GM21526 (cell line): ENCODE measurements around the gene ZFHX3.

ENCODE experiments used
- ATAC-seq: cut with Tn5 transposase; IDR thresholded peaks from one replicate; pipeline ENCODE4 v1.9.1; 2021; ENCODE audit warnings: moderate library complexity; ENCODE audit not compliant: unreplicated experiment, low FRiP score

ZFHX3 gene

DNA sequence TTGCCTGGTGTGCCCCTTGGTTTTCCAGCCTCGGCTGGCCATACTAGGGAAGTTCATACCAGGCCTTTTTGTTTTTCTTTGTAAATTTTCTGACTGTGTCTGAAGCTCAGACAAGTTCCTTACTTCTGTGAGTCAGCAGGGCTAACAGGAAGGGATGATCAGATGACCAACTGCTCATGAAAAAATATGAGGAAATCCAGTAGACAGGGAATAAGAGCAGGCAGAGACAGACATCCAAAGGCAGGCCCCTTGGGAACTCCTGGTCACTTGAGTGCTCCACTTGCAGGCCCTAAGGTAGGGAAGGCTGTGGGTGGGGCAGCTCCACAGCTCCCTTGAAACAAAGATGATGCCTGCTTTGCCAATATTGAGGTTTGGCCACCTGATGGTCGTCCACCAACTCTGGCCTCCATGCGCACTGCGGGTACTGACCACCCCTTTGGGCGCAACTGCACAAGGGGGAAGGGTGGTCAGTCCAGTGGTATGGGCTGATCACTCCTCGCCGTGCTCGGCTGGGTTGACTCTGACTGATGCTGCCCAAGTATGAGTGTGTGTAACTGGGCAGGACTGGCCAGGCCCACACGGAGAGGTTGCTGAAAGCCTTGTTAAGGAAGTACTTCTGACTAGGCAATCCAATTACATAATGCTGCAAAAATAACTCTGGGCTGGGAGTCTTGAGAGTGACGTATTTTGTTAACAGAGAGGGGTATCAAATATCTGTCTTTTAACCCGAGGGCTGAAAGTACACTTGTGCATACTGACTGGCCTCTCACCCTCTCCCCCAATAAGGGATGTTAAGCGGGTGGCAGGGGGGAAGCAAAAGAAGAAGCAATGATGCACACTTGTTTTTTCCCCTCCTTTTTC, 20.8 kb upstream of the ZFHX3 start:
- no peak for ATAC-seq

DNA sequence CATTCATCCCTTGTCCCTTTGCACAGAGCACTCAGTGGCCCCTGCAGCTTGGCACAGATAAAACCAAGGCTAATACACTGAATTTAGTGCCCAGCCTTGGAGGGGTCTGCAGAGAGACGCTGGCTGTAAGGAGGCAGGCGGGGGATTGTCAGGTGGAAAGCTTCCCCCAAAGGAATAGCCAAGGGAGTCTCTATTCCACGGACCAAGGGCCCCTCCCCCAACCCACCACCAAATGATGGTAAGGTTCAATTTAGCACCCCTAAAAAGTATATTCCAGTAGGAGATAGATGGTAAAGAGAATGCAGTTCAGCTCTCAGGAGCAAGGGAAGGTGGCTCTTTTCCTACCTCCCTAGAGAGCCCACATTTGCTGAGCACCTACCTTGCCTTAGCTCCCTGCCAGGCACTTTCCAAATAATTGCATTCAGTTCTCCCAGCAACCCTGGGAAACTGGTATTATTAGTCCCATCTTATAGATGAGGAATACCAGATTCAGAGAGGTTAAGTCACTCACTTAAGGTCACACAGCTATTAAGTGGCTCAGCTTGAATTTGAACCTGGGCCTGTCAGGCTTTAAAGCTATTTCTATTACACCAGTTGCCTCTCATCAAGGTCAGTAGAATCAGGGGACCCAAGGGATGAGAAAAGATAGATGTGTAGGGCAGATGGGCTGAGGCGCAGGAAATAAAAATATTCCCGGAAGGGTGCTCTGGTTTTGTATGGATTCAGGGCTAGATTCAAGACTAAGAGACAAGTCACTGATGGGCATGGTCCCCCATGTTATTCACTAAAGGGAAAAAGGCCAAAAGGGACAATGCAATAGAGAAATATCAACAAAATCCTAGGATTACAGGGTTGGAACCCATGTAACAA, 20.0 kb upstream of the ZFHX3 start:
- ATAC-seq = no peak

DNA sequence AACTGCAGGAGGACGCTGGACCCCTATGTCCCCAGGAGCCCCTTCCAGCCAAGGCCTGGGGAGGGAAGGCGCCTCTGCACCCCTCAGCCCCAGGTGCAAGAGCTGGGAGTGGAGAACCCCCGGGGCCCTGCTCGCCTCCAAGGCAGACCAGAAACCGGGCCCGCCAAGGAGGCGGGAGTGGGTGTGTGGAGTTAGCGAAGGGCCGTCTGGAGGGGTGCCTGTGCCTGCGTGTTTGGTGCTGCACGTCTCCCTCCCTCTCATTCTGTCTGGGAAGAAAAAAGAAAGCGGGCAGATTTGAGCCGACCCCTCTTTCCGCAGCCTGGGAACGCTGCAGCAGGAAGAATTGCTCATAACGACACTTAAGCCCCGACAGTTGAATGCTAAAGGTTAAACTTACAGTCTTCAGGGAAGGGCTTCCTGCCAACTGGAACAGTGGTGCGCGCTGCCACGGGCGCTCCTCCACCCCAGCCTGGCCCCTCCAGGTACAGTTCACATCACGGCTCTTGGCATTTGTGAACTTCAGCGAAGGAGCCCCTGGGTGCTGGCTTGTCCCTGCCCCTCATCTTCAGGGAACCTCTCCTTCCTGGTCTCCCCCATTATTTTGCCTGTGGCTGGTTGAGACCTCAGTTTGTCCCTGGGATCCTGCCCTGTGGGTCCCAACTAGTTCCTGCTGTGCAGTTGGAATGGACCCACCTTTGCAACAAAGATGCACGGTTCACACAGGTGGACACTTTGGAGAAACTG, 19.2 kb upstream of the ZFHX3 start:
- ATAC-seq = no peak

DNA sequence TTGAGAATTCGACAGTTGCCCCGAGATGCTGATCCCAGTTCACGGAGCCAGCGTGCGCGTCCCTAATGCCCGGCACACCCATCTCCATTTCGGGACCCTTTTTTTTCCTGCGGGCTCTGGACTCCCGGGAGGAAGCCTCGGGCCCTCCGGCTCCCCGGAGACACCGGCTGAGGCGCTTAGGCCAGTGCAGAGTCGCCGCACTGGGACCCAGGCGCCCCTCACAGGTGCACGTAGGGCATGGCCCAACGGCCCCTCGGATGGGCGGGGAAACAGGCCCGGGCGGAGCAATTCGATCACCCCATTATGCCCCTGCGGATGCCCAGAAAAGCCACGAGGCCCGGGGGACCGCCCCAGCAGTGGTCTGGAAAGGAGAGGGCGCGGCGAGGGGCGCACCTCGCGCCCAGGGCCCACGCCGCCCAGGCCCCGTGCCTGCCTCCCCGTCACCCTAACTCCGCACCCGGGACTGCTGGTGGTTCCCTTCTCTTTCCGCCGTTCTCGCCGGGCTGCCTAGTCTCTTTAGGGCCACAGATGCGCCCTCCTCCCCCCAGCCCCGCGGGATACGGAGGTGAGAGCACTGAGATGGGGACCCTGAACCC, 18.5 kb upstream of the ZFHX3 start:
- no peak for ATAC-seq

DNA sequence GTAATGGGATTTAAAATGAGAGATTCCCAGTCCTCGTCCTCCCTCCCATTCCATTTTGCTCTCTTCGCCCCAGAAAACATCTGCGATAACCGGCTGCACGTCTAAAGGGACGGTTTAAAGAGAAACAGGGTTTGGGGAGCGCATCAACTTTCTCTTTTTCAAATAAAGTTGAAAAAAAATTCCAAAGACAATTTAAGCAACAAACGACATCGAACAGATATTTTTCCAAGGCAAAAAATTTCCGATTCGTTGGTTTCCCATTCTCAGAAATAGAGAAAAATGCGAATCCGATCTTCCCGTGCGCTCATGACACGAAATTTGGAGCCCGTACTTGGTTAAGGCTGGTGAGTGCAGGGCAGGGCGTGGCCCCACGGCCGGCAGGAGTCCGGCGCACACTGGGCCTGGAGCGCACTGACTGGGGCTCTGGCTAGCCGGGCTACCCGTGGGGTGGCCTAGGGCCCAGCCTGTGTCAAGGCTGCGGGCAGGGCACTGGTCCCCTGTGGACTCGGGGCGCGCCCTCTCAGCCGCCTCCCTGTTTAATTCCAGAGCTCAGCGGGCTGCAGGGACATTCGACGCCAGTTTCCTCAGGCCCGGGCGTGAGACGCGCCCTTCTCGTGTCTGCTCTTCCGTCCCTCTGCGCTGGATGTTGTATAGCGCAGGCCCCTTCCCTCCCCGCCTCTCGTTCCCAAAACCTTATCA, 17.9 kb upstream of the ZFHX3 start:
- ATAC-seq = no peak

DNA sequence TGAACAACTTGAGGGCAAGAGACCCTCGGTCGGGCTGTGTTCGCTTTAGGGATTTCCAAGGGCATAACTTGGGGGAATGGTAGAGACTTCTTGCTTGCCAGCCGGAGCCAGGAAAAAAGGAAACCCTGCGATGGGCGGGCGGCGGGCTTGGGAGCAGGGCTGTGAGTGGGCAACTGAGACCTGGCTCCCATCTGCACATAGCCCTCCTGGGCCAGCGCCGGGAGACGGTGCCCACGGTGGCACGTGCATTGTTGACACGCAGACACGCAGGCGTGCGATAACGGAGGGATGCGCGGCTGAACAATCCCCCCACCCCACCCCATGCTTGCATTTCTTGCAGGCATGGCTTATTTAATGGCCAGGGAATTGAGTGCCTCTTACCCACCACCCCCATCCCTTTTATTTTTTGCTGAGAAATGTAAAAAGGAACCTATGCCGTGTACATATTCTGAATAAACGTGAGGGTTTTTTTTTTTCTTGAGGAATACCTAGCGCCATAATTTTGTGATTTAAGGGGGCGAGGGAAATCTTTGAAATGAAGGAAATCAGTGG, 17.1 kb upstream of the ZFHX3 start:
- no peak for ATAC-seq

DNA sequence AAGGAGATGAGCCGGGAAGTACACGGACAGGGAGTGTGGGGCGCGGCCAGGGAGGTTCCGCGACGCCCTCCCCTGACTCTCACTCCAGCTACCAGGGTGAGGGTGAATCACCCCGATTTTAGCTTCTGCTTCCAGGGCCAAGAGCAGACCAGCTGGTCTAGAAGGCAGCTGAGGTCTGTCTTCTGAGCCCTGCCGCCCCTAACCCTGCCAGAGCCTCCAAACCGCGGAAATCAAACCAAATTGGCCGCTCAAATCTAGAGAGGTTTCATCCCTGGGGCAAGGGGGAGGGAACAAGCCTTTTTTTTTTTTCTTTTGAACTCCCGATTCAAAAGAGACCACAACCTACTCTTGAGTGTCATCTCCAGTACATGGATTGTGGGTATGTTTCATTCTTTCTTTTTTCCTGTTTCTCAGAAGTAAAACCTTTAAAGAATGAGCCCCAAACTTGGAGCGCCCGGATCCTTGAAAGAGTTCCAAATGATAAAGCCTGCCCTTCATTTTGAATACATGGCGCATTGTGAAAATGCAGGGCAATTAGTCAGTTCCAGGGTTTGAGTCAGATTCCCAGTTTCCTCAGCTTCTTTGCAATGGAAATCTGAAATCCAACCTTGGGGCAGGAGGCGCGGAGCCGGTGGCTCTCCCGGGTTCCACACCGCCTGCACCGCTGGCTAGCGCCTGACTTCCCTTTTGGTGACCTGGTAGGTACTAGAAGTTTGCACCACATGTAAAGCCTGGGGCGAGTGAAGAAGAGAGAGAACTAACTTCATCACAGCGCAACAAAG, 16.5 kb upstream of the ZFHX3 start:
- no peak for ATAC-seq

DNA sequence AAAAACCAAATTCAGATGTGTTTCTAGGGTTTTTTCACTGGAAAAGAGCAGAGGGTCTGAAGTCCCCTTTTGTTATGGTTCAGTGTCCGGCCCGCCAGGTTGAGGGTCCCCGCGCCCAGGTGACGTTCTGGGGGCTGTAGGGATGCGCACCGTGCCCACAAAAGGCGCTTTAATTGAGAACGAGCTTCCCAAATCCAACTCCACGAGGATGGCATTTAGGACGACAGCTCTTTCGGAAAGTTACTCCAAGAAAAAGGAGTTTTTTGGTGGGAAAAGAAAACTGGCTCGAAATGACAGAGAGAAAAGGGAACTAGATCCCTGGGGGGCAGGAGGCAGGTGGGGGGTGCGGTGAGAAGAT, 15.9 kb upstream of the ZFHX3 start:
- no peak for ATAC-seq

DNA sequence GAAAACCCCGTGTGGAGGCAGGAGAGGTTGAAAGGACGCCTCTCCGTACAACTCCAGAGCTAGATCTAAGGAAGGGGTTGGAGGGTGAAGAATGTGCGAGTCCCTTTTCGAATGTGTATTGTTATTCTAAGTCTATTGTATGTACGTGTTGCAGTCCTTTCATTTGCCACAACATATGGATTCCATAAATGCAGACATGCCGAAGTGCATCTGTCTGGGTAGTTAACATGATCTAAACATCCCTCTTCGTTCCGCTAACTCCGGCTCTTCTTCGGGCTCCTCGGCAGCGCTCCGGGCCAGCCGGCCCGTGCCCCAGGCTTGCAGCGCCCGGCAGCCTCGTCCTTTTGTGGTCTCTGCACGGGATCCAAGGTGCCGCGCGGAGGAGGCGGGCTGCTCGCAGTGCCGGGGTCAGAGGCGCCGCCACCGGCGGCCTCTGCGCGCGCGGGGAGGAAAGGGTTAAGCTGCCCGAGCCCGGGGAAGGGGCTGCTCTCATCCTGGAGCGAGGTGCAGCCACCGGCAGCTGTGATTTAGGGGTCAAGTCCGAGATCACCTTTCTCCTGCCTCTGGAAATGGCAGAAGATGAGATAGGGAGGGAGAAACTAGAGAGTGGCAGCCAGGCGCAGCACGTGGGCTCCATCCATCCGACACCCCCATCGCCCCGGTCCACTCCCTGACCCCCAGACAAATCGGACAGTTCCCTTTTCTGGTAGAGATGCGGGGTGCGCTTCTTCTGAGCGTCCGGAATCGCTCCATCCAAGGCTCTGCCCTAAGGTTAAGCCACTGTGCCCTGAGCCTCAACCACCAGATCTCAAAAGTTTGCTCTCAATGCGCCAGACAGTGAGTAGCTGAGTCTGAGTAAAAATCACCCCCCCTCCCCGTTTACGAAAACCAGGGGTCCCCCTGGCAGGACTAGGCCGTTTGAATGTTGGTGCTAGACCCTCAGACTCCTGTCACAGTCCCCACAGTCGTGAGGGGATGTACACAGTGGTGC, 15.1 kb upstream of the ZFHX3 start:
- ATAC-seq = no peak

DNA sequence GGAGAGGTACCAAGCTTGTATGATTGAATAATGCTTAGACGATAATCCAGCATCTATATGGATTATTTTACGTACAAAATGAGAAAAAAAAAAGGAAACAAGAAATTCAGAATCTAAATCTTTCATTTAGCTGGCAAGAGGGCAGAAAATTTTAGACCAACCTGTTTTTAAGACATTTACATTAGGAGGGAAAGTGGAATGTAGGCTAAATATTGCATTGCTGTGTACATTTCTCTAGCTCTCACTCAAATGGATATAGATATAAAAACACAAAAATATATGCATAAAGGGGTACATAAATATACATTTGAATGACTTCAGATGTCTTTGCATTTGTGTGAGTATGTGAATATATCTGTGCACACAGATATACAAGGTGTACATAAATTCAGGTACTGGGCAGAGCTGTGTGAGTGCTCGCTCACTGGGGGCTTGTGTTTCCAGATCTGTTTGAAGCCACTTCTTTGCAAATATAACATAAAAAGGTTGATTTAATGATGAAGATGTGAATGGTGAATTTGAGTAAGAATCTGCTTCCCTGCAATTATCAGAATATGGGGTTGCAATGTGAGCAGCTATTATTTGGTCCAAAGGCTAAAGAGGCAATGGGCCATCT, 14.2 kb upstream of the ZFHX3 start:
- ATAC-seq = no peak

DNA sequence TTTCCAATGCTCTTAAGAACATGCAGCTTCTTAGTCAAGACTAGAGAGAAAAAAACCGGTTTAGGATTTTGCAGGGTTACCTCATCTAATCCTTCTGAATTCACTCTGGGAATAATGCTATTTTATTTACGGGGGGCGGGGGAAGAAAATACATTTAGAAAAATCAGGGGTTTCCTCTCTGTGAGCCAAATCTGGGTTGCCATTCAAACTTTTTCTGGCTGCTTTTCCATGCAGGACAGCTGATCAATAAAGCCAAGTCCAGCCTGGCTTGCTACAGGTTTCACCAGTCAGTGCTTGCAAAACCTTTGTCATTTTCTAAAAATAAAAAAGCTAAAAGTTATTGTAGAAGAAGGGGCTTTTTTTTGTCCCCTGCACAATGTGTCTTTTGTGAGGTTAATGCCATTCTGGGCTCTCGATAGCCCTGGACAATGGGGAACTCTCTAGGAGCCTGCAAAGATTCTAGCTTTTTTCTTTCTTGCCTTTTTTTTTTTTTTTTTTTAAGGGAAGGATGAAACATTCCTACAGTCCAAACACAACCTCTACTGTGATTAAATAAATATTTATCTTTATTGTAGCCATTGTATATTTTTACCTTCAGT, 13.1 kb upstream of the ZFHX3 start:
- no peak for ATAC-seq

DNA sequence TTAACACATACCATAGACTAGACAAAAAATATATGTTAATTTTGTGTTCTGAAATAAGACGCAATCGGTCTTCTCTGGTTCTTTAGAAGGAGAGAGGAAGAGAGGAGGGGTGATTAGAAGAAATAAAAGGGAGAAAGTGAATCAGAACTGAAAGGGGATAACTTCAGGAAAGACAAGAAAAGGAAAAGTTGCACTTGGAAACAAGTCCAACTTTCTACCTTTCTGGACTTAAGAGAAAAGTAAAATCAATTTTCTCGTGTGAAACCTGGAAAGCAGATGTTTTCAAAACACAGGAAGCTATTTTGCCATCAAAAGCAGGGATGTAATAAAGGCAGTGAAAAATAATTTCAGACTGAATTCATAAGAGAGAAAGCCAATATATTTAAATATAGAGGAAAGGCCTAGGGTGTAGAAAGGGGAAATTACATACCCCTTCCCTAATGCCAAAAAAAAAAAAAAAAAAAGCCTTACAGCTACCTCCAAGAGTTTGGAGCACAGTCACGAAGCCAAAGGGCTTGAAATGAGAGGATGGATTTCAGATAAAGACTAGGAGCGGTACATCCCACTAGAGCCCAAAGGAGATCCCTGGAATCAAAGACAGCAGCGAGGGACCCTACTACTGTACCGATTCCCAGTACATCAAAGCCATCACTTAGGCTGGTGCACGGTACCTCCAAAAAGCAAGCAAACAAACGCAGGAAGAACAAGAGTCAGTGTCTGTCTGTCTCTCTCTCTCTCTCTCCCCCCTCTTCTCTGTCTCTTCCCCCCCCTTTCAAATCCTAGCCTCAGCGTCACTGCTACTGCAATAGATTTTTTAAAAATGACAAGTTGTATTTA, 12.1 kb upstream of the ZFHX3 start:
- no peak for ATAC-seq

DNA sequence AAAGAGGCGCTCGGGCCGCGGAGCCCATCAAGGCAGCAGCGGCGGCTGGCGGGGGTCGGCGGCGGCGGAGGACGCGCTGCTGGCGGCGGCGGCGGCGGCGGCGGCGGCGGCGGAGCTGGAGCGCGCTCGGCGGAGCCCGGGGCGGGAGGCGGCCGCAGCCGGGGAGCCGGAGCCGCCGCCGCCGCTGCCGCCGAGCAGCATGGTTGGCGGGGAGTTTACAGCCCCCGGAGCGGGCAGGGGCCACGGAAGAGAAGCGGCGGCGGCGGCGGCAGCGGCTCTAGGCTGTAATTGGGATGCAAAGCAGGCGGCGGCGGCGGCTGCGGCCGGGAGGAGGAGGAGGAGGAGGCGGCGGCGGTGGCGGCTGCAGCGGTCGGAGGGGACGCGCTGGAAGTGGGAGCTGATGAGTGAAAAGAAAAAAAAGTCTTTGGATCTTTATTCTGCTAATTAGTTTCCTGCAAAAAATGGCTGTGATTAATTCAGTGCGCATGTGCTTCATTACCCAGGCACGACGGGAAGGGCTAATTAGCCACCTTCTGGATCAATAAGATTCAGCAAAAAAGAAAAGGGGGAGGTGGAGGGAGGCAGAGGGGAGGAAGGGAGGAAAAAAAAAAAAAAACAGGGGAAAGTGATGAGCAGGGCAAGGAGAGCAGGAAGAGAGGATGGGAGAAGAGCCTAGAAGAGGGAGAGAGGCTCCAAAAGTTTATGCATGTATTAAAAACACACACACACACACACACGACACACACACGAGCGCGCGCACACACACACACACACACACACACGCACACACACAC, 10.9 kb upstream of the ZFHX3 start:
- ATAC-seq = peak; percentile 38

DNA sequence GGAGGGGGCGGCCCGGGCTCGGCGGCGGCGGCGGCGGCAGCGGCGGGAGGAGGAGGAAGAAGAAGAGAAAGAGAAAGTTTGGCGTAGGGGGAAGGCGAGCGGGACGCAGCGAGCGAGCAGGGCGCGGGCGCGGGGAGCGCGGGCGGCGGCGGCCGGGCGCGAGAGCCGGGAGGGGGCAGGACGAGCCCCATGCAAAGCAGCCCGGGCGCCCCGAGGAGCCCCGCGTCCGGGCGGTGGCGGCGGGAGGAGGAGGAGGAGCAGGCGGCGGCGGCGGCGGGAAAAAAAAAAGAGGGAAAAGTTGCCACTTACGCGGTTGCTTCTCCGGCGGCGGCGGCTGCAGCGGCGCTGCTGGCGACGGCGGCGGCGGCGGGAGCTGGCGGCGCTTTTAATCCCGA, 10.3 kb upstream of the ZFHX3 start:
- ATAC-seq = peak; percentile 74
